ENCODE measurements around the gene JUNB.

- TF ChIP-seq POLR2A (IDR thresholded peaks at IDR 0.05) (no peak), CTCF (IDR thresholded peaks at IDR 0.05) (no peak)
Observed at GRCh38 chr19:12763100-12763499, 28.2 kb upstream of the JUNB start.
